H4 (cell line): Measurements from ENCODE around the gene SFMBT2. TPM values are rescaled to one million over a fixed set of nuclear protein-coding genes. Genes with fewer than 3 reads are reported as not detected.
"Not testable (repeated sequence)": the region's sequence is repeated elsewhere in the genome, so short reads cannot be mapped to it uniquely, and the experiment has no call there.

ENCODE experiments used
- DNase-seq: peaks from one replicate; pipeline ENCODE4 v3.0.0-alpha.2; 2015; ENCODE audit warnings: low spot score
- total RNA-seq: library from RNA; depleted of rRNA; stranded (reverse); fragments of >200 nt; shearing (Covaris generic); gene quantifications from 2 replicates; pipeline ENCODE4 v1.2.3, GENCODE V29; 2014

The SFMBT2 gene
- total RNA-seq, 1 experiment from 2014 or later, result 0.85 TPM

- no peak for DNase-seq
Observed at GRCh38 chr10:7320072-7320471, 90.8 kb downstream of the SFMBT2 start.

GRCh38 chr10:7319632-7320031, 91.2 kb downstream of the SFMBT2 start:
- no peak for DNase-seq

GRCh38 chr10:7318836-7319235, 92.0 kb downstream of the SFMBT2 start:
- DNase-seq, result no peak

- DNase-seq, result no peak
Observed at GRCh38 chr10:7317786-7318446, 92.9 kb downstream of the SFMBT2 start.

GRCh38 chr10:7316839-7317238, 94.0 kb downstream of the SFMBT2 start:
- no peak for DNase-seq

- DNase-seq, result no peak
Observed at GRCh38 chr10:7315906-7316305, 94.9 kb downstream of the SFMBT2 start.

- DNase-seq, result no peak
Observed at GRCh38 chr10:7314170-7314569, 96.7 kb downstream of the SFMBT2 start.

- no peak for DNase-seq
Observed at GRCh38 chr10:7312488-7312857, 98.4 kb downstream of the SFMBT2 start.

- DNase-seq, result not testable (repeated sequence)
Observed at GRCh38 chr10:7311850-7312487, 98.9 kb downstream of the SFMBT2 start.

GRCh38 chr10:7311218-7311849, 99.5 kb downstream of the SFMBT2 start:
- DNase-seq, result no peak

- DNase-seq, result no peak
Observed at GRCh38 chr10:7310076-7310475, 100.8 kb downstream of the SFMBT2 start.

- DNase-seq, result no peak
Observed at GRCh38 chr10:7308826-7309225, 102.0 kb downstream of the SFMBT2 start.

GRCh38 chr10:7306616-7307015, 104.2 kb downstream of the SFMBT2 start:
- no peak for DNase-seq

GRCh38 chr10:7306147-7306546, 104.7 kb downstream of the SFMBT2 start:
- DNase-seq, result no peak

- DNase-seq, result no peak
Observed at GRCh38 chr10:7305053-7305452, 105.8 kb downstream of the SFMBT2 start.

GRCh38 chr10:7304110-7304509, 106.7 kb downstream of the SFMBT2 start:
- DNase-seq, result no peak

GRCh38 chr10:7302930-7303557, 107.8 kb downstream of the SFMBT2 start:
- no peak for DNase-seq

- DNase-seq, result no peak
Observed at GRCh38 chr10:7302392-7302906, 108.4 kb downstream of the SFMBT2 start.

GRCh38 chr10:7301006-7301778, 109.6 kb downstream of the SFMBT2 start:
- DNase-seq, result no peak

GRCh38 chr10:7300384-7300971, 110.4 kb downstream of the SFMBT2 start:
- DNase-seq, result no peak

GRCh38 chr10:7299601-7300325, 111.1 kb downstream of the SFMBT2 start:
- not testable (repeated sequence) for DNase-seq
